Mesothelial cell of epicardium (in vitro differentiated cells): Measurements from ENCODE around the gene C10orf90. TPM values are rescaled to one million over a fixed set of nuclear protein-coding genes. Genes with fewer than 3 reads are reported as not detected.

ENCODE experiments used
- DNase-seq, 2 experiments: peaks; one replicate each; pipeline ENCODE4 v3.0.0; 2021; ENCODE audit warnings: low spot score in 2 of 2; ENCODE audit not compliant: unreplicated experiment in 2 of 2
- H3K27ac Mint-ChIP-seq: 2 replicates; pipeline ENCODE4 v1.8.0; 2021; ENCODE audit warnings: mixed read lengths
- H3K27me3 Mint-ChIP-seq: 2 replicates; pipeline ENCODE4 v1.8.0; 2021; ENCODE audit warnings: low read depth, mixed read lengths
- H3K36me3 Mint-ChIP-seq: 2 replicates; pipeline ENCODE4 v1.8.0; 2021; ENCODE audit warnings: mixed read lengths
- H3K4me1 Mint-ChIP-seq: 2 replicates; pipeline ENCODE4 v1.8.0; 2021; ENCODE audit warnings: mixed read lengths
- H3K4me3 Mint-ChIP-seq: 2 replicates; pipeline ENCODE4 v1.8.0; 2021; ENCODE audit warnings: mild to moderate bottlenecking, moderate library complexity, mixed read lengths
- H3K9me3 Mint-ChIP-seq: 2 replicates; pipeline ENCODE4 v1.8.0; 2021; ENCODE audit warnings: mixed read lengths
- CTCF ChIP-seq: fragments of 200-600 bp; sonication (generic); IDR thresholded peaks from one replicate; pipeline ENCODE4 v1.5.0; 2021; ENCODE audit warnings: antibody characterized with exemption; ENCODE audit not compliant: unreplicated experiment
- total RNA-seq: library from RNA; stranded (reverse); gene quantifications from 3 replicates; pipeline ENCODE4 v1.2.1, GENCODE V29; 2021

Gene C10orf90
- total RNA-seq, 1 donor from 2014 or later, result not detected

- Mint-ChIP-seq H3K27me3 (peaks cover 19% of the 10 kb centered on the region), H3K4me3 (no peak overlapping the region), H3K27ac (no peak overlapping the region), H3K4me1 (peaks cover 3% of the 10 kb centered on the region), H3K9me3 (no peaks in the 10 kb centered on the region), H3K36me3 (no peaks in the 10 kb centered on the region)
- TF ChIP-seq CTCF, result no peak
- no peak for DNase-seq
Measured at GRCh38 chr10:126705131-126705530, 34.6 kb upstream of the C10orf90 start.

- H3K36me3 Mint-ChIP-seq, result no peaks in the 10 kb centered on the region
- H3K27me3 Mint-ChIP-seq, result peaks cover 19% of the 10 kb centered on the region
- no peak for TF ChIP-seq CTCF
- H3K4me1 Mint-ChIP-seq, result peaks cover 3% of the 10 kb centered on the region
- H3K9me3 Mint-ChIP-seq, result peaks cover under 1% of the 10 kb centered on the region
- H3K27ac Mint-ChIP-seq, result no peak overlapping the region
- no peak overlapping the region for H3K4me3 Mint-ChIP-seq
- DNase-seq, result no peak
Measured at GRCh38 chr10:126704649-126705048, 34.2 kb upstream of the C10orf90 start.

- Mint-ChIP-seq H3K27me3 (peaks cover 19% of the 10 kb centered on the region), H3K4me3 (no peak overlapping the region), H3K36me3 (no peaks in the 10 kb centered on the region), H3K9me3 (peaks cover 4% of the 10 kb centered on the region), H3K4me1 (peaks cover 3% of the 10 kb centered on the region), H3K27ac (no peak overlapping the region)
- no peak for DNase-seq
- no peak for TF ChIP-seq CTCF
Measured at GRCh38 chr10:126702181-126702580, 31.7 kb upstream of the C10orf90 start.

GRCh38 chr10:126701526-126701925 lies 31.0 kb upstream of the C10orf90 start:
- no peak overlapping the region for H3K4me3 Mint-ChIP-seq
- no peak overlapping the region for H3K27ac Mint-ChIP-seq
- no peaks in the 10 kb centered on the region for H3K36me3 Mint-ChIP-seq
- peaks cover 3% of the 10 kb centered on the region for H3K4me1 Mint-ChIP-seq
- no peak for TF ChIP-seq CTCF
- peaks cover 4% of the 10 kb centered on the region for H3K9me3 Mint-ChIP-seq
- no peak for DNase-seq
- peaks cover 19% of the 10 kb centered on the region for H3K27me3 Mint-ChIP-seq

DNA sequence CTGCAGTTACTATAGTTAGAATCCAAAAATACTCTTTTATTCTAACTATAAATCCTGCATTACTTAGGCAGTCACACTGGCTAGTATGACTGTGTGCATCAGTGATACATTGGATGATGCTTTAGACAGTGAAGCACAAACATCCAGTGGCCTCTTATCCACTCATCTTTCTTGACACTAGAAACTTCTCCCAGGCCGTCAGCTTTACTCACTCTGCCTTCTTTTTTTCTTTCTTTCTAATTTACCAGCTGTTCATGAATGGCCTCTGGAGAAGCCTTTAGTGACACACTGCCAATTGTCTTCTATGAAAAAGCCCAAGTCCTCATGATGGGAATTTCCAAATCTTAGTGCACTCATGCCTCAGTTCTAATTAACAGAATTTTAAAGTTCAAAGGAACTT lies 26.2 kb upstream of the C10orf90 start:
- Mint-ChIP-seq H3K4me3 (no peak overlapping the region), H3K9me3 (peaks cover 37% of the 10 kb centered on the region), H3K36me3 (peaks cover 7% of the 10 kb centered on the region), H3K4me1 (peaks cover 6% of the 10 kb centered on the region), H3K27ac (no peak overlapping the region), H3K27me3 (peaks cover 2% of the 10 kb centered on the region)
- TF ChIP-seq CTCF, result no peak
- DNase-seq, result no peak

GRCh38 chr10:126691456-126691855 lies 21.0 kb upstream of the C10orf90 start:
- Mint-ChIP-seq H3K27me3 (no peaks in the 10 kb centered on the region), H3K9me3 (peaks cover 47% of the 10 kb centered on the region), H3K36me3 (peaks cover 7% of the 10 kb centered on the region), H3K27ac (no peak overlapping the region), H3K4me3 (no peak overlapping the region), H3K4me1 (peaks cover 6% of the 10 kb centered on the region)
- no peak for DNase-seq
- no peak for TF ChIP-seq CTCF
